ENCODE results near the gene BBOF1. TPM values are rescaled to one million over a fixed set of nuclear protein-coding genes. Genes with fewer than 3 reads are reported as not detected.
"Not testable (repeated sequence)": the region's sequence is repeated elsewhere in the genome, so short reads cannot be mapped to it uniquely, and the experiment has no call there.

BBOF1 gene
- total RNA-seq, 6 experiments from 2014 or later = 1.6 to 3.0 (median 2.4) TPM

DNA sequence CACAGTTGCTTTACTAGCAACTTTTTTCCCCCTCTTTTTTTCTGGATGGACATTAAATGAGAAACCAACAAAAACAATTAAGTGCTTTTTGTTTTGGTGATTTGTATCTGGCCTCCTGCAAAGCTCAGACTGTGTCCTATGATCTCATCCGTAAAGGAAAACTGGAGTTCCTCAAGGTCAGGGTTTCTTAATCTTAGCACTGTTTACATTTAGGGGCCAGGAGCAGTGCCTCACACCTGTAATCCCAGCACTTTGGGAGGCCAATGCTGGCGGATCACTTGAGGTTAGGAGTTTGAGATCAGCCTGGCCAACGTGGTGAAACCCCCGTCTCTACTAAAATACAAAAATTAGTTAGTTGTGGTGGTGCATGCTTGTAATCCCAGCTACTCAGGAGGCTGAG is 28.1 kb upstream of the BBOF1 start:
- no peak overlapping the region for H3K27ac Mint-ChIP-seq

DNA sequence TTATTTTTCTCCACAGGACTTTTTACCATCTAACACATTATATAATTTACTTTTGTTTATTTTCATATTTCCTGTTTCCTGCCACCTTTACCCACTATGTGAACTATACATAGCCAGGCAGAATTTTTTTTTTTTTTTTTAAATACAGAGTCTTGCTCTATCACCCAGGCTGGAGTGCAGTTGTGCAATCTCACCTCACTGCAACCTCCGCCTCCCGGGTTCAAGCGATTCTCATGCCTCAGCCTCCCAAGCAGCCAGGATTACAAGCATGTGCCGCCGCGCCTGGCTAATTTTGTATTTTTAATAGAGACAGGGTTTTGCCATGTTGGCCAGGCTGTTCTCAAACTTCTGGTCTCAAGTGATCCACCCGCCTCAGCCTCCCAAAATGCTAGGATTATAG is 24.2 kb upstream of the BBOF1 start:
- not testable (repeated sequence) for H3K4me3 Mint-ChIP-seq; H3K4me1 Mint-ChIP-seq (ENCODE audit: low read depth); H3K27me3 Mint-ChIP-seq (ENCODE audit: insufficient read depth); DNase-seq; H3K27ac Mint-ChIP-seq; H3K36me3 Mint-ChIP-seq (ENCODE audit: low read depth); H3K9me3 Mint-ChIP-seq

More for the DNA sequence above, 28.1 kb upstream of the BBOF1 start:
- TF ChIP-seq, protein P1, sequence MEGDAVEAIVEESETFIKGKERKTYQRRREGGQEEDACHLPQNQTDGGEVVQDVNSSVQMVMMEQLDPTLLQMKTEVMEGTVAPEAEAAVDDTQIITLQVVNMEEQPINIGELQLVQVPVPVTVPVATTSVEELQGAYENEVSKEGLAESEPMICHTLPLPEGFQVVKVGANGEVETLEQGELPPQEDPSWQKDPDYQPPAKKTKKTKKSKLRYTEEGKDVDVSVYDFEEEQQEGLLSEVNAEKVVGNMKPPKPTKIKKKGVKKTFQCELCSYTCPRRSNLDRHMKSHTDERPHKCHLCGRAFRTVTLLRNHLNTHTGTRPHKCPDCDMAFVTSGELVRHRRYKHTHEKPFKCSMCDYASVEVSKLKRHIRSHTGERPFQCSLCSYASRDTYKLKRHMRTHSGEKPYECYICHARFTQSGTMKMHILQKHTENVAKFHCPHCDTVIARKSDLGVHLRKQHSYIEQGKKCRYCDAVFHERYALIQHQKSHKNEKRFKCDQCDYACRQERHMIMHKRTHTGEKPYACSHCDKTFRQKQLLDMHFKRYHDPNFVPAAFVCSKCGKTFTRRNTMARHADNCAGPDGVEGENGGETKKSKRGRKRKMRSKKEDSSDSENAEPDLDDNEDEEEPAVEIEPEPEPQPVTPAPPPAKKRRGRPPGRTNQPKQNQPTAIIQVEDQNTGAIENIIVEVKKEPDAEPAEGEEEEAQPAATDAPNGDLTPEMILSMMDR (IDR thresholded peaks at IDR 0.05) = no peak
- no peaks in the 10 kb centered on the region for H3K4me1 Mint-ChIP-seq (ENCODE audit: low read depth)
- DNase-seq = no peak
- peaks cover 4% of the 10 kb centered on the region; the same call in 1 of the 2 replicates for H3K36me3 Mint-ChIP-seq (ENCODE audit: low read depth)
- H3K27me3 Mint-ChIP-seq (ENCODE audit: insufficient read depth) = no peaks in the 10 kb centered on the region
- H3K9me3 Mint-ChIP-seq = no peaks in the 10 kb centered on the region
- no peak overlapping the region for H3K4me3 Mint-ChIP-seq

DNA sequence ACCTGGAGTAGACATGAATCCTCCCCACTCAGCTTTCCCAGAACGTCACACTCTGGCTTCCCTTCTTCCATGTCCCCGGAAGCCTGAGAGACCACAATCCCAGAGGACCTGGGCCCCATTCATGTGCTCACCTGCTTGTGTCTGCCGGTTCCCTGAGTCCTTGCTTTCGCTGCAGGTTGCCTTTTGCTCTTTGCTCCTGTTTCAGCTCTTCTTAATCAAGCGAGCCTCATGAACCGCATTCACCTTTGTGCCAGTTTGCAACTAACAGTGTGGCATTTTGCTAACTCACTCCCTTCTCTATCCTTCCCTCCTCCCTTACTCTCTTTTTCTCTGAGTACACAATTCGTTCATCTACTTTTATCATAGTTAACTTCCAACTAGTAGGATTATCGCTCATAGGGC is 23.2 kb upstream of the BBOF1 start:
- H3K36me3 Mint-ChIP-seq (ENCODE audit: low read depth) = no peaks in the 10 kb centered on the region
- no peaks in the 10 kb centered on the region for H3K27me3 Mint-ChIP-seq (ENCODE audit: insufficient read depth)
- TF ChIP-seq, protein P1 (IDR thresholded peaks at IDR 0.05) = no peak
- H3K9me3 Mint-ChIP-seq = no peaks in the 10 kb centered on the region
- H3K27ac Mint-ChIP-seq = no peak overlapping the region
- no peak for DNase-seq
- no peaks in the 10 kb centered on the region for H3K4me1 Mint-ChIP-seq (ENCODE audit: low read depth)
- no peak overlapping the region for H3K4me3 Mint-ChIP-seq

DNA sequence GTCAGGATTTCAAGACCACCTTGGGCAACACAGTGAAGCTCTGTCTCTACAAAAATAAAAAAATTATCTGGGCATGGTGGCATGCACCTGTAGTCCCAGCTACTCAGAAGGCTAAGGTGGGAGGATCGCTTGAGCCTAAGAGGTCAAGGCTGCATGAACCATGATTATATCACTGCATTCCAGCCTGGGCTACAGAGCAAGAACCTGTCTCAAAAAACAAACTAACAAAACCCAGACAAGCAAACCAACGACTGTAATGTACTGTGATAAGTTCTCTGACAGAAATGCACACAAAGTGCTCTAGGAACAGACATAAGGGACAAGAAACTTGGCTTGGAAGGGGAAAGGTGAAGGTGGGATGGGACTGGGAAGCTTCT is 22.4 kb upstream of the BBOF1 start:
- Mint-ChIP-seq H3K9me3 (no peaks in the 10 kb centered on the region), H3K4me3 (no peak overlapping the region), H3K4me1 (ENCODE audit: low read depth) (no peaks in the 10 kb centered on the region), H3K27me3 (ENCODE audit: insufficient read depth) (no peaks in the 10 kb centered on the region), H3K36me3 (ENCODE audit: low read depth) (no peaks in the 10 kb centered on the region), H3K27ac (no peak overlapping the region)
- TF ChIP-seq, protein P1 (IDR thresholded peaks at IDR 0.05) = no peak
- DNase-seq = no peak

DNA sequence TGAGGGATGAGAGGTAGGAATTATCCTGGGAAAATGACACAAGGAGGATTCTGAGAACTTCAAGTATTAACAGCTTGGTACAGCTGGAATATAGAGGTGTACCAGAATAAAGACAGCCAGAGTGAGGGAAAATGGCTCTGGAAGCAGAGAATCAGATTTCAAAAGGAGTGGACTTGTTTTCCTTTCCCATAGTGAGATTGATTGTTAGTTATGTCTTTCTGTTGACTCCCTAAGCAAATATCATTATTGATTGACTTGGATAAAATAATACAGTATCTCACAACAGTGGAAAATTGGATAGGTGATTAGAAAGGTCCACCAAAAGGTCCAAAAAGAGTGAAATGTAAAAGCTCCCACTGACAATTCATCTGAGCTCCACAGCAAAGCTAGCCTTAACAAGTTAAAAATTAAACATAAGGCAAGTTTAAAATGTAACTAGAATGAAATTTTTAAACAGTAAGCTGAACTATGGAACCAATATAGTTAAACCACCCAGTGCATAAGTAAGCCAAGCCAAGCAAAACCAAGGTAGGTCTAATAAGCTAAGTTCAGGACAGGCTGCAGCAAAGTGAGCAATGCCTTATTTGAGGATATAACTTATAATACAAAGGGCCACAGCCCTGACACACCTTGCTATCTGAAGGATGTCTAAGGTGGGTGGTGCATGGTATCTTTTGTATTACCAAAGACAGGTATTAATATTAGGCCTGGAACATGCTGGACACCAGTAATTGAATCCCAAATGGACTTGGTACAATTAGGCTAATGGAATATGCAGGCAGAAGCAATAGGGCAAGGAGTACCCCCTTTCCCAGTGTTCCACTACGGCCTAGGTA is 21.8 kb upstream of the BBOF1 start:
- TF ChIP-seq, protein P1 (IDR thresholded peaks at IDR 0.05) = no peak
- DNase-seq = no peak

DNA sequence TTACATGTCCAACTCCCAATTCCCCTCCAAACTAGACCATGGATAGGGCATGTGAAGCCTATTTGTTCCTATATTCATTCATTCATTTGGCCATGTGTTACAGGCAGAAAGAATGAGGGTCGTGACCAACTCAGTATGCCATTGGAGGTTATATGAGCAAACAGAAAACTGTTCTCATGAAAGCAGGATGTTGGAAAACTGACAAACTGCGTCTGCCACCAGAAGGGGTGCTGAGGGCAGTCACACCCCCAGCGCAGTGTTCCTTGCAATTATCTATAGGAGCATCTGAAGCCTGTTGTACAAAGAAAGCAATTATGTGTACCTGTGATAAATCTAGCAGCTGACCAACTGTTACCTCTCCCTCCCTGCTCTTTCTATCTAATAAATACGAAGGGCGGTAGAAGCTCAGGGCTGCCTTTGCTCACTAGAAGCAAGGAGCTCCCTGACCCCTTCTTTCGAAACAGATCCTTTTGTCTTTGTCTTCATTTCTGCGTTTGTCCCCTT is 21.2 kb upstream of the BBOF1 start:
- H3K4me3 Mint-ChIP-seq = no peak overlapping the region
- peaks cover 1% of the 10 kb centered on the region; the same call in 1 of the 2 replicates for H3K27me3 Mint-ChIP-seq (ENCODE audit: insufficient read depth)
- no peaks in the 10 kb centered on the region for H3K4me1 Mint-ChIP-seq (ENCODE audit: low read depth)
- TF ChIP-seq, protein P1 (IDR thresholded peaks at IDR 0.05) = no peak
- no peak overlapping the region for H3K27ac Mint-ChIP-seq
- no peaks in the 10 kb centered on the region for H3K9me3 Mint-ChIP-seq
- no peaks in the 10 kb centered on the region for H3K36me3 Mint-ChIP-seq (ENCODE audit: low read depth)
- DNase-seq = no peak

More for the DNA sequence above, 21.8 kb upstream of the BBOF1 start:
- no peaks in the 10 kb centered on the region for H3K36me3 Mint-ChIP-seq (ENCODE audit: low read depth)
- H3K27ac Mint-ChIP-seq = no peak overlapping the region
- H3K27me3 Mint-ChIP-seq (ENCODE audit: insufficient read depth) = no peaks in the 10 kb centered on the region
- H3K4me1 Mint-ChIP-seq (ENCODE audit: low read depth) = no peaks in the 10 kb centered on the region
- no peaks in the 10 kb centered on the region for H3K9me3 Mint-ChIP-seq
- H3K4me3 Mint-ChIP-seq = no peak overlapping the region
